Mucosa of stomach (tissue), 1 donor: Measurements from ENCODE around the gene ADGRD1.

Experiments used
- H3K27me3 ChIP-seq: one replicate; pipeline ENCODE4 v1.7.0; 2013; ENCODE audit warnings: mild to moderate bottlenecking, low read length; ENCODE audit not compliant: control insufficient read depth, insufficient read depth
- H3K36me3 ChIP-seq: one replicate; pipeline ENCODE4 v1.7.0; 2013; ENCODE audit warnings: low read length; ENCODE audit not compliant: control insufficient read depth, insufficient read depth
- H3K4me1 ChIP-seq: one replicate; pipeline ENCODE4 v1.7.0; 2013; ENCODE audit warnings: mild to moderate bottlenecking, low read length; ENCODE audit not compliant: control insufficient read depth, insufficient read depth
- H3K4me3 ChIP-seq: one replicate; pipeline ENCODE4 v1.7.0; 2013; ENCODE audit warnings: low read length
- H3K9ac ChIP-seq: one replicate; pipeline ENCODE4 v1.7.0; 2013; ENCODE audit warnings: mild to moderate bottlenecking, low read length, moderate library complexity
- H3K9me3 ChIP-seq: one replicate; pipeline ENCODE4 v1.7.0; 2013; ENCODE audit warnings: mild to moderate bottlenecking, low read length, moderate library complexity; ENCODE audit not compliant: control insufficient read depth
- donor health status: Pancreatic carcinoma.

Gene ADGRD1

DNA sequence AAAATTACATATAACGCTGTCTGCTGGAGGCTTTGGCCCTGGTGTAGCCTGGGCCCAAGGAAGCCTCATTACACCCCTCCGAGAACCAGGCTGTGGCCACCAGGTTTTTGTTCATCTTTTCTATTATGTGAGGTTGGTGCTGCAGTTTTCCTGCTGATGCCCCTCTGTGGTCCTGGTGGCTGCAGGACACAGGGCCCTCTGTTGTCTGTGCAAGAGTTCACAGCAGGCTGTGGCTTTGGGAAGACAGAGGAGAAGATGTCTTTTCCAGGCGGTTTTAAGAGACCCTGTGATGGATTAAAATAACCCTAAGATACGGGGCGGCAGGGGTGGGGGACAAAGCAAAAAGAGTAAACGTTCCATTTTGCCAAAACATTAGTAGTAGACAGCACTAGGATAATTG, 121.5 kb downstream of the ADGRD1 start:
- Histone ChIP-seq H3K4me1 (no peaks in the 10 kb centered on the region), H3K27me3 (no peaks in the 10 kb centered on the region), H3K9ac (no peak overlapping the region), H3K4me3 (no peak overlapping the region), H3K36me3 (no peaks in the 10 kb centered on the region), H3K9me3 (no peaks in the 10 kb centered on the region)

DNA sequence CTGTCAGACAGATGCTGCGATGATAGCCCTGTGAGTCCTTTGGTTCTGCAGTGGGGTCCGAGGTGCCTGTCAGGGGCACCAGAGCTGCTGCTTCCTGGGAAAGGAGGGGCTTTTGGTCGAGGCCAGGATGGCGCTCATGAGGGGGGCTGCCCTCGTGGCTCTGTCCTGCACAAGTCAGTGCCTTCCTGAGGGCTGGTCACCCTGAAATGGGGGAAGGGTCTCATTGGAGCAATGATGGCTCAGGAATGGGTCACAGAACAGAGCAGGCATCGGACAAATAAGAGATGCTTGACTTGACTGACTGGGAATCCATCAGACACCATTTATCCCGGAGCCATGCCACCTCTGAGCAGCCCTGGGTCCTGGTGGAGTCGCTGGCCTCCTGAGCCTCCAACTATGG, 121.9 kb downstream of the ADGRD1 start:
- no peaks in the 10 kb centered on the region for H3K4me1 ChIP-seq
- no peaks in the 10 kb centered on the region for H3K27me3 ChIP-seq
- H3K36me3 ChIP-seq: no peaks in the 10 kb centered on the region
- no peak overlapping the region for H3K9ac ChIP-seq
- no peaks in the 10 kb centered on the region for H3K9me3 ChIP-seq
- H3K4me3 ChIP-seq: no peak overlapping the region

GRCh38 chr12:131076296-131076695, 122.6 kb downstream of the ADGRD1 start:
- Histone ChIP-seq H3K4me1 (no peaks in the 10 kb centered on the region), H3K9me3 (no peaks in the 10 kb centered on the region), H3K27me3 (no peaks in the 10 kb centered on the region), H3K36me3 (no peaks in the 10 kb centered on the region), H3K4me3 (no peak overlapping the region), H3K9ac (no peak overlapping the region)

DNA sequence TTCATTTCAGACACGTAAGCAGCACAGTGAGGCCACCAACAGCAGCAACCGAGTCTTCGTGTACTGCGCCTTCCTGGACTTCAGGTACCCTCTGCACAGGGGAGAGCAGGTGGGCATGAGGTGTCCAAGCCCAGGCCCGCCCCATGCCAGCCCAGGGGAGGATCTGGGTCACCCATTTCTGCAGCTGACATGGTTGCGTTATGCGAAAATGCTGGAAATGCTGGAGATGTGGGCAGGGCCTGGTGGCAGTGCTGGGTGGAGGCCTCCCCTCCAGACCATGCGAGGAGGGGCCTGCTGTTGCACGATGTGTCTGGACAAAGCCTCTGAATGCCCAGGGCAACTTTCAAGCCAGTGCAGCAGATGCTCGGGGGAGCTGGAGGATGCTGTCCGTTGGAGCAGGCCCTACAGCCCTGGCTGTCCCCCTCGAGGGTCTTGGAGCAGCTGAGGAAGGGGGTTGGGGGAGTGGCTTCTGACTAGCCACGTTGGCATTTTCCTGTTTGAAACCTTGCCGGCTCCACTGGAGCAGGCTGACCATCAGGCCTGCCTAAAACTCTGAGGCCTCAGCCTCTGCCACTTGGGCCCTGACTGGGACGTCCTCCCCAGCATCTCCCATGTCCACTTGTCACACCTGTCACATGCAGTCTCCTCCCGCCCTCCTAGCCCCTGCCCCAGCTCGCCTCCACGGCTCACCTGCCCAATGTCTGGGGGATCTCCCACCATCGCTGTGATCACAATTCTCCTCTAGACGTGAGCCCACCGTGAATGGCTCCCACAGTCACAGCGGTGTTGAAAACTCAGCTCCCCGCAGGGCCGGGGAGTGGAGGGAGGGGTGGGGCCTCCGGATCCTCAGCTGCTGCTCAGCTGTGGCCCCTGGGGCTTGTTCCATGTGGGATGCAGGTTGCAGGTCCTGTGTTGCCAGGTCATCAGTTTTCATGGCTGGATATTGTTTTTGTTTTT, 123.4 kb downstream of the ADGRD1 start:
- H3K4me1 ChIP-seq: no peaks in the 10 kb centered on the region
- H3K9me3 ChIP-seq: no peaks in the 10 kb centered on the region
- no peak overlapping the region for H3K9ac ChIP-seq

DNA sequence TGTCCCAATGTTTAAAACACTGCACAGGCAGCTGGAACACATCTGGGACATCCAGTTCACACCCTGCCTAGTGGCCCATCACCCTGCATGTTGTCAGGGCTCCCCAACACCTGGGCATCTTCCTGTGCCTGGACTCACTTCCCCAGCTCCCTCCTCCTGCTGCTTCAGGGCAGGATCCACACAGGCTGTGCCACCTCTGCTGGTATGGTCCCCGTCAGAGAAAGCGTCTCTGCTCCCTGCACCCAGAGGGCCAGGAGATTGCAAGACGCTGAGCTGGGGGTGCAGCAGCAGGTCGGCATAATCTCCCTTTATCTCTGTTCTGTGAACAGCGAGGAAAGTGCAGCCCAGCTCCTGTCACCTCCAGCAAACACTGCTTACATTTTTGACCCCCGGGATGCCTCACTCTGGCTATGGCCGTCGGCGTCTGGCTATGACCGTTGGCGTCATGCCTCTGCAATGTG, 124.3 kb downstream of the ADGRD1 start:
- no peaks in the 10 kb centered on the region for H3K36me3 ChIP-seq
- H3K9me3 ChIP-seq: no peaks in the 10 kb centered on the region
- H3K9ac ChIP-seq: no peak overlapping the region
- H3K27me3 ChIP-seq: no peaks in the 10 kb centered on the region
- H3K4me3 ChIP-seq: no peak overlapping the region
- H3K4me1 ChIP-seq: no peaks in the 10 kb centered on the region

More for the DNA sequence above, 123.4 kb downstream of the ADGRD1 start:
- Histone ChIP-seq H3K4me3 (no peak overlapping the region), H3K36me3 (no peaks in the 10 kb centered on the region), H3K27me3 (no peaks in the 10 kb centered on the region)

- H3K9me3 ChIP-seq: no peaks in the 10 kb centered on the region
- H3K4me1 ChIP-seq: no peaks in the 10 kb centered on the region
- no peak overlapping the region for H3K4me3 ChIP-seq
- no peaks in the 10 kb centered on the region for H3K27me3 ChIP-seq
- no peak overlapping the region for H3K9ac ChIP-seq
- no peaks in the 10 kb centered on the region for H3K36me3 ChIP-seq
Measured at GRCh38 chr12:131082290-131083194, 128.8 kb downstream of the ADGRD1 start.

GRCh38 chr12:131084341-131085011, 130.8 kb downstream of the ADGRD1 start:
- H3K9me3 ChIP-seq: no peaks in the 10 kb centered on the region
- H3K9ac ChIP-seq: no peak overlapping the region
- H3K27me3 ChIP-seq: no peaks in the 10 kb centered on the region
- H3K36me3 ChIP-seq: no peaks in the 10 kb centered on the region
- H3K4me1 ChIP-seq: no peaks in the 10 kb centered on the region
- no peak overlapping the region for H3K4me3 ChIP-seq

GRCh38 chr12:131085125-131085815, 131.6 kb downstream of the ADGRD1 start:
- Histone ChIP-seq H3K36me3 (no peaks in the 10 kb centered on the region), H3K9me3 (no peaks in the 10 kb centered on the region), H3K27me3 (no peaks in the 10 kb centered on the region), H3K4me3 (no peak overlapping the region), H3K4me1 (no peaks in the 10 kb centered on the region), H3K9ac (no peak overlapping the region)

DNA sequence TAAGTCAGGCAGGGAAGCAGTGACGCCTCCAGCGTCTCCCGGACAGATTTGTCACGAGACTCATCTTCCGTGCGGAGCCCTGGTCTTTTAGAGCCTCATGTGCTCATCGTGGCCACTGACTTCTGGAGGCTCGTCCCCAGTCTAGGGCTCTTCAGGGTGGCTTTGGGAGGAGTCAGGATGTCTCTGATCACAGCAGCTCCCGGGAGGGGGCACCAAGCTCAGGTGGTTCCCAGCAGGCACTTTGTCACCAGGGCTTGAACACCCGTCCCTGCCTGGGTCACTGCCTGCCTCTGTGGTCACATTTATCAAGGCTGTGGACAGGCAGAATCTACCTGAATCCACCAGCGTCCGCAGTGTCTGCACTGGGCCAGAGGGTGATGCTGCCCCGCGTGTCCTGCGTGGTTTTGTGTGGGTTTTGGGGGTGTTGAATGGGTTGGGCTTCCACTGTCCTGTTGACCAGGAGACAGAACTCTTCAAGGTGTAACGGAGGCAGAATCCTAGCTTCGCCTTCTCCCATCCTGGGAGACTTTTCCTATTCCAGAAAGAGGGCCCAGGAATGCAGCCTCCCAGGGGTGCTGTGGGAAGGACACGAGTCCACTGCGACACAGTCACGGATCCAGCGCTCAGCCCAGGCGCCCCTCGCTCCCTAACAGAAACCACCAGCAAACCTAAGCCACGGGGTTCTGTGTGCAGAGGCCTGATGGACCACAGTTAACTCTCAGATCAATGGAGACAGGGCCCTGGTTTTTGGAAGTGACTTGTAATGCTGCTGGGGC, 132.3 kb downstream of the ADGRD1 start:
- Histone ChIP-seq H3K9me3 (no peaks in the 10 kb centered on the region), H3K9ac (no peak overlapping the region), H3K4me1 (no peaks in the 10 kb centered on the region), H3K36me3 (no peaks in the 10 kb centered on the region), H3K27me3 (no peaks in the 10 kb centered on the region), H3K4me3 (no peak overlapping the region)

- Histone ChIP-seq H3K36me3 (no peaks in the 10 kb centered on the region), H3K4me3 (no peak overlapping the region), H3K9me3 (no peaks in the 10 kb centered on the region), H3K4me1 (no peaks in the 10 kb centered on the region), H3K9ac (no peak overlapping the region), H3K27me3 (no peaks in the 10 kb centered on the region)
Measured at GRCh38 chr12:131087302-131087818, 133.7 kb downstream of the ADGRD1 start.
